ENCODE data around the gene PRDM16.

The PRDM16 gene

GRCh38 chr1:3351449-3352298, 282.7 kb downstream of the PRDM16 start:
- no peak for DNase-seq

GRCh38 chr1:3352299-3352951, 283.4 kb downstream of the PRDM16 start:
- DNase-seq = no peak

GRCh38 chr1:3352952-3353331, 283.9 kb downstream of the PRDM16 start:
- no peak for DNase-seq

- DNase-seq = no peak
Observed at GRCh38 chr1:3353876-3354275, 284.9 kb downstream of the PRDM16 start.

- no peak for DNase-seq
Observed at GRCh38 chr1:3355089-3355488, 286.1 kb downstream of the PRDM16 start.

DNA sequence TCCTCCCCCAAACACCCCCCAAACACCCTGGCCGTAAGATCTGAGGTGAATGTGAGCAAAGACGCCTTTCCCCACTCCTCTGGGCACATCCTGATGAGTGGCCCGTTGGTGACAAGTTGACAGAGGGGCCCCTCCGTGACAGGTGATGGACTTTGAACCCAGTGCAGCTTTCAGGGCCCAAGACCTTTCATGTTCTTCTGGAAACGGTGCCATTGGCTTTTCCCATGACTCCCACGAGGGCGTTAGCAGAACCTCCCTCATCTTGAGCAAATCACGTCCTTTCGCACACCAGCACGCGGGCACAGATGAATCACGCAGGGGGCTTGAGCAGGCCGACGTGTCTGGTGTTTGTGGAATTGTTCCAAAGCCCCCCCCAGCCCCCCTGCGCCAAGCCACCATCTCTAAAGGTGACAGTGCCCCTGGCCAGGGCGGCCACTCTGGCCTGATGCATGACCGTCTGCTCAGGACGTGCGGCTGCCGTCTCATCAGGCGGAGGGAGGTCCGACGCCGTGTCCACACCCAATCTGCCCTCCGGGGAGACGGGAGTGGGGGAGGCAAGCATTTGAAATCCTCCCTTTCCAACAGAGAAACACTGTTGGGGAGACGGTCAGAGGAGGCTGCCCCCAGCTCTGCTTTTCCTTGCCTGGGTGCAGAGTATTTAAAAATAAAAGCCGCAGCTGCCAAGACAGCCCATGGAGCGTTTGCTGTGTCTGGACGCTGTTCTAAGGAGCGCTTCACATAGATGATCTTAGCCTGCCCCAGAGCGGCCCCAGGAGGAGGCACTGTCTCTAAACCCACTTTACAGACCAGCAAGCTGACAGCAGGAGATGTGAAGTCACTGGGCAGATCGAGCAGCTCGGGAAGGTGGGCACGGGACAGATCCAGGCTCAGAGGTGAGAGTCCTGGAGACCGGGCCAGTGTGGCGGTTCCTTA, 287.2 kb downstream of the PRDM16 start:
- DNase-seq = no peak

DNA sequence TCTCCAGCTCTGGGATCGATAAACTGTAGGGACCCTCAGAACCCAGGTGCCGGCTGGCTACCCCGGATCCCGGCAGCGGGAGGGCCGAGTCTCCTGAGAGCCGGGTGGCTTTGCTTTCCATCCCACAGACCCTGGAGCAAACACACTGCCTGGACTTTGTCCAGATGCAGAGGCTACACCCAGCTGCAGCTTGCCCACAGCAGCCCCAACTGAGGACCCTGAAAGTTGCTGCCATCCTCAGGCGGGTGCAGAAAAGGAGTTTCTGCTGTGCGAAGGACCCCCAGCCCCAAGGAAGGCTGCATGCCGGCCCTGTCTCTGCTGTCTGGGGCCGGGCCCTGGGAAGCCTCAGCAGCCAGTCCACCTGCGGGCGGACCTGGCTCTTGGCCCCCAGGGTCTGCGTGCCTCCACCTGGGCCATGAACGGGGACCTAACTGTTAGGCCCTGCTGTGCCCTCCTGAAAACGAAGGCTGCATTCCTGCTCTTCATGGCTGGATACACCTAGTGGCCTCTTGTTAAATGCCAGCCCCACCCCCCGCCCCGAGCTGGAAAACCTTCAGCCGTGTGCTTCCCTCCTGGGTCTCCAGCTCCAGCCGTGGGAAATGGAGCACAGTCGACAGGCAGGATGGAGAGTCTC, 287.9 kb downstream of the PRDM16 start:
- no peak for DNase-seq

GRCh38 chr1:3357526-3358297, 288.7 kb downstream of the PRDM16 start:
- no peak for DNase-seq

- no peak for DNase-seq
Observed at GRCh38 chr1:3359351-3359750, 290.3 kb downstream of the PRDM16 start.

DNA sequence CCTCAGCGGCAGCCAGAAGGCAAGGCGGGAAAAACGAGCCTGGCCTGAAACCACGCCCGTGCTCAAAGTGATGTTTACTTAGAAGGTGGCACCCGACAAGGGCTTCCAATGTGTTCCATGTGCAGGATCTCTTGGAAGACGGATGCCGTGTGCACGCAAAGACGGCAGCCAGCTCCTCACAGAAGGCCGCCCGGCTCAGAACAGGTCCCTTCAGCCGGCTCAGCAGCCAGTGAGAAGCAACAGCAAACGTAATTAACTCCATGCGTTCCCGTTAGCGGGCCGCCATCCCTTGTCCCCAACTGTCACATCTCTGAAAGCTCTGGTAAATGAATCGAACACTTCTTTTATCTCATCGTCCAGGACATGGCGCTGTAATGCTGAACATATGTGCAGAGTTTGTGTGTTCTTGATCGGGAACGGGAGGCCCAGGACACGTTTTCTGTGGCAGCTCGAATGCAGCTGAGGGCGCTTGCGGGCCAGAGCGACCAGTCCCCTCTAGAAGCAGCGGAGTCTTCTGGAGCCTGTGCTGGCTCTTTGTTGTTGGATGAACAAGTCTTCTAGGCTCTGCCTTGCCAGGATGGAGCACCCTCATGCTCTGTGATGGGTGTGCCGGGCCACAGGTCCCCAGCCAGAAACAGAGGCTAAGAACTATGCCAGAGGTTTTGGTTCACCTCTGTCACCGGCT, 290.9 kb downstream of the PRDM16 start:
- DNase-seq = no peak

- DNase-seq = no peak
Observed at GRCh38 chr1:3360646-3361257, 291.7 kb downstream of the PRDM16 start.

DNA sequence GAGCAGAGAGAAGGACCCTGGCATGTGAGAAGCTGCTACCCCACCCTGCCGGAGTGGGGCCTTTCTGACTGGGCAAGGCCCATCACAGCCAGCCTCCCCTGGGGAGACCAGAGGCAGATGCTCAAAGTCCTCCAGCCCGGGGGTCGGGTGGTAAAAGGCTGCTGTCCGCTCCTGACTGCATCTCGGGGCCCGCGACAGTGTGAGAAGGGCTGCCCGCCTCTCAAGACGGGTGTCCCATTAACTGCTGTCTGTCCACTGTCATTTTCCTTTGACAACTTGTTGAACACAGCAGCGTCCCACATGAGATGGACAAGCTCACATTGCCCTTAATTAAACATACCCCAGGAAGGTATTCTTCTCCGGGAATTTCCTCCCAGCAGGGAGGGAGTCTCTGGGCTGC, 294.0 kb downstream of the PRDM16 start:
- no peak for DNase-seq

- DNase-seq = no peak
Observed at GRCh38 chr1:3363756-3364155, 294.8 kb downstream of the PRDM16 start.

- no peak for DNase-seq
Observed at GRCh38 chr1:3364551-3364950, 295.5 kb downstream of the PRDM16 start.

DNA sequence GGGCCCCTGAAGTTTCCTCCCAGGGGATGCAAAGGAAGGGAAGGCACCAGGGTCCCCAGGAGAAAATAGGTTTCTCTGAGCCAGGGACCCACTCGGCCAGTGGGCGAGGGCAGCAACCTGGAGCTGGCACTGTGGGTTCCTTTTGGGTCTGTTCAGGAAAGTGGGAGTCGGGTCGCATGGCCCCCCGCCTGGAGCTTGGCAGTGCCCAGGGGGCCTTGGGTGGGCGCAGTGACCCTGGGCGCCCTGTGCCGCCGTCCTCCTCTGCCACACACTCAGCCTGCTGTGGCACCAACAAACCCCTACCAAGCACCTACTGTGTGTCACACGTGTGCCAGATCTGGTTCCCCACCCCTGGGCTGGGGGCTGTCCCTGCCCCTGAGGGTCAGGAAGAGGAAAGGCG, 296.0 kb downstream of the PRDM16 start:
- DNase-seq = no peak

- no peak for DNase-seq
Observed at GRCh38 chr1:3365523-3366125, 296.6 kb downstream of the PRDM16 start.

- no peak for DNase-seq
Observed at GRCh38 chr1:3366126-3367051, 297.4 kb downstream of the PRDM16 start.

DNA sequence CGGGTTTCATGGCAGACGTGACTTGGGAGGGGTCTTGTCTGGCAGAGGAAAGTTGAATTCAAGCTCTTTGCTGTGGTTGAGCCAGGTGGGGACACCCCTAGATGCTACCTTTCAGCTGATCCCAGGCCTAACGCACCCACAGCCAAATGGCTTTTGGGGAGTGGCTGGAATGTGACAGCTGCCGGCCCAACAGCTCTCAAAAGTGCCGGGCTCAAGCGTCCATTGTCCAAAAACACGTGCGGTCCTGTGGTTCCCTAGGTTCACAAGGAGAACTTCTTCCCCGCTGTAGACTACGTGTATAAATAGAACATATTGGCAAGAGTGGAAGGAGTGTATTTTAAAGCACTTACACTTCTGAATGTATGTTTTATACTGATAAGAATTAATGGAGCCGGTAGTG, 298.4 kb downstream of the PRDM16 start:
- no peak for DNase-seq

DNA sequence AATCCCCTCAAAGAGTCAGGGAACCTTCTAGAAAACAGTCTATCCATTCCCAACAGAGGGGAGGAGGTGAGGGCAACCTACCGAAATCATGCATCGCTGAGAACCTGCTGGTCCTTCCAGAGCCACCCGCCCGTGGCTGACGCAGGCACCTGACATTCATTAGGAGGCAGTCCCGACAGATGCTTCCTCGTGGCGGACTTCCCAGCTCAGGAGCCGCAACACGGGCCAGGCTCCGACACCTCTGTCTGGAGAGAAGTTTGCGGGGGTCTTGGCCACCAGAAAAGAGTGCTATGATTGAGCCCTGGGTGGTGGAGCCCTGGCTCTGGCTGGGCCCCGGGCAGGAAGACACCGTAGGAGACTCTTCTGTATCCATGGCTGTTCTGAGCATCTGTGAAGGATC, 299.1 kb downstream of the PRDM16 start:
- no peak for DNase-seq

Data from Kasumi-1 (cell line).